Measurements from ENCODE around the gene CAPRIN1. TPM values are rescaled to one million over a fixed set of nuclear protein-coding genes. Genes with fewer than 3 reads are reported as not detected.

The CAPRIN1 gene
- total and polyA plus RNA-seq, 2 of the 8 experiments (the other 6 are each of a cell fraction or from before 2014, with no cell fraction given) = 221 to 317 TPM

GRCh38 chr11:34021977-34022735 is 29.4 kb upstream of the CAPRIN1 start (continued):
- TF ChIP-seq RBBP5 (IDR thresholded peaks at IDR 0.05; ENCODE audit: borderline replicate concordance, low read depth, low read length) (no peak), ATF3 (IDR thresholded peaks at IDR 0.05; ENCODE audit: insufficient read depth, low read depth, low read length) (no peak), KDM1A (IDR thresholded peaks at IDR 0.05; ENCODE audit: borderline replicate concordance, low read length) (no peak), TAF1 (IDR thresholded peaks at IDR 0.05; ENCODE audit: low read depth, low read length) (no peak), POU5F1 (IDR thresholded peaks at IDR 0.05; ENCODE audit: low read depth, low read length) (no peak), SP2 (IDR thresholded peaks at IDR 0.05; ENCODE audit: low read length) (no peak), CREB1 (IDR thresholded peaks at IDR 0.05) (no peak), POLR2A (IDR thresholded peaks at IDR 0.05; ENCODE audit: control extremely low read depth in 1 of 2, low read depth in 2 of 2, low read length in 2 of 2) (no peak), NRF1 (IDR thresholded peaks at IDR 0.05; ENCODE audit: low read depth, low read length) (no peak), KDM5A (IDR thresholded peaks at IDR 0.05; ENCODE audit: low read length) (no peak)
